PC-9 (cell line): Measurements from ENCODE around the gene CTU1. TPM values are rescaled to one million over a fixed set of nuclear protein-coding genes. Genes with fewer than 3 reads are reported as not detected.

Experiments
- BruUV-seq: library from RNA; stranded (reverse); fragments of 400-500 nt; replicated peaks from 2 replicates; lab custom pipeline; 2021; lab: Mats Ljungman, UMichigan
- CTCF ChIA-PET: fragments of 300-600 bp; sonication (Branson Sonifier 250); formaldehyde crosslinking; loops from one replicate; lab custom pipeline; 2022; ENCODE audit warnings: antibody characterized with exemption; lab: Charles Lee
- POLR2A ChIA-PET: fragments of 300-600 bp; sonication (Branson Sonifier 250); formaldehyde crosslinking; loops from one replicate; lab custom pipeline; 2022; ENCODE audit warnings: antibody characterized with exemption; ENCODE audit not compliant: unreplicated experiment; lab: Charles Lee
- DNase-seq, 2 experiments: peaks; one replicate each; pipeline versions ENCODE4 v3.0.0 to v3.0.0-alpha.2; 2015 to 2022; ENCODE audit warnings: mixed read lengths in 1 of 2
- H2AFZ ChIP-seq: fragments of 200-600 bp; sonication (generic); 2 replicates; pipeline ENCODE4 v1.8.1; 2017; ENCODE audit warnings: antibody characterized with exemption
- H3F3A ChIP-seq: fragments of 200-600 bp; sonication (generic); 2 replicates; pipeline ENCODE4 v1.8.1; 2017; ENCODE audit warnings: antibody characterized with exemption, mild to moderate bottlenecking, low read depth; ENCODE audit not compliant: insufficient read depth
- H3K27ac ChIP-seq: fragments of 200-600 bp; sonication (generic); 2 replicates; pipeline ENCODE4 v1.6.1; 2016; ENCODE audit warnings: mixed run types
- H3K27me3 ChIP-seq: fragments of 200-600 bp; sonication (generic); 2 replicates; pipeline ENCODE4 v1.6.1; 2016; ENCODE audit warnings: low read depth, mixed run types; ENCODE audit not compliant: insufficient read depth
- H3K36me3 ChIP-seq: fragments of 200-600 bp; sonication (generic); 2 replicates; pipeline ENCODE4 v1.6.1; 2016; ENCODE audit warnings: low read depth, mixed run types
- H3K4me1 ChIP-seq: fragments of 200-600 bp; sonication (generic); replicated peaks from 2 replicates; pipeline ENCODE4 v1.6.1; 2016; ENCODE audit warnings: mixed run types; ENCODE audit not compliant: insufficient read depth
- H3K4me2 ChIP-seq: fragments of 200-600 bp; sonication (generic); 2 replicates; pipeline ENCODE4 v1.6.1; 2017; ENCODE audit warnings: mixed run types
- H3K4me3 ChIP-seq: fragments of 200-600 bp; sonication (generic); 2 replicates; pipeline ENCODE4 v1.6.1; 2016; ENCODE audit warnings: mixed run types
- H3K79me2 ChIP-seq: fragments of 200-600 bp; sonication (generic); 2 replicates; pipeline ENCODE4 v1.6.1; 2017; ENCODE audit warnings: low read depth, mixed run types
- H3K9me2 ChIP-seq: fragments of 200-600 bp; sonication (generic); 2 replicates; pipeline ENCODE4 v1.8.1; 2017; ENCODE audit warnings: mild to moderate bottlenecking; ENCODE audit not compliant: insufficient read depth
- H3K9me3 ChIP-seq: fragments of 200-600 bp; sonication (generic); 2 replicates; pipeline ENCODE4 v1.8.1; 2016; ENCODE audit warnings: low read depth; ENCODE audit not compliant: insufficient read depth
- H4K20me1 ChIP-seq: fragments of 200-600 bp; sonication (generic); 2 replicates; pipeline ENCODE4 v1.8.1; 2017; ENCODE audit not compliant: insufficient read depth
- CTCF ChIP-seq: fragments of 200-600 bp; sonication (generic); conservative IDR thresholded peaks from 2 replicates; pipeline ENCODE4 v1.6.1; 2017; ENCODE audit warnings: mixed run types, antibody characterized with exemption, mild to moderate bottlenecking, moderate library complexity
- EZH2 ChIP-seq: fragments of 200-600 bp; sonication (generic); IDR thresholded peaks from 2 replicates; pipeline ENCODE4 v1.8.0; 2017; ENCODE audit warnings: antibody characterized with exemption, low read depth
- intact Hi-C: fragments of 100-400 bp; cut with micrococcal nuclease; formaldehyde crosslinking; loops from one replicate; pipeline ENCODE4 v1.10.0; 2022; ENCODE audit not compliant: unreplicated experiment
- total RNA-seq: library from RNA; stranded (reverse); gene quantifications from 2 replicates; pipeline ENCODE4 v1.2.3, GENCODE V29; 2021

The CTU1 gene
- total RNA-seq, 1 experiment from 2014 or later, result 7.2 TPM

- H4K20me1 ChIP-seq, result no peaks in the 10 kb centered on the region
- H2AFZ ChIP-seq, result no peak overlapping the region
- H3K4me2 ChIP-seq, result no peak overlapping the region
- H3K79me2 ChIP-seq, result no peaks in the 10 kb centered on the region
- TF ChIP-seq EZH2 (no peak), CTCF (no peak)
- no peak for DNase-seq
- intact Hi-C loops, result no loop called here
- no peak overlapping the region for H3K4me3 ChIP-seq
- CTCF ChIA-PET, result no interaction called here
- no peaks in the 10 kb centered on the region for H3K9me3 ChIP-seq
- no peaks in the 10 kb centered on the region for H3K9me2 ChIP-seq
- 0 out of 2 replicates have a peak, but pooled peaks cover 7% of the 10 kb centered on the region for H3K4me1 ChIP-seq
- no peaks in the 10 kb centered on the region for H3K36me3 ChIP-seq
- H3K27me3 ChIP-seq, result peaks cover 23% of the 10 kb centered on the region
- POLR2A ChIA-PET, result no interaction called here
- no peaks in the 10 kb centered on the region; the same call in 1 of the 2 replicates for H3F3A ChIP-seq
- BruUV-seq, result no TSS peak
- H3K27ac ChIP-seq, result no peak overlapping the region
Measured at GRCh38 chr19:51086153-51086850, 21.9 kb downstream of the CTU1 start.

GRCh38 chr19:51084505-51084904 lies 23.7 kb downstream of the CTU1 start:
- Histone ChIP-seq H3K9me3 (no peaks in the 10 kb centered on the region), H4K20me1 (no peaks in the 10 kb centered on the region), H3F3A (no peaks in the 10 kb centered on the region), H3K4me2 (no peak overlapping the region), H3K27ac (no peak overlapping the region), H2AFZ (no peak overlapping the region), H3K27me3 (peaks cover 33% of the 10 kb centered on the region), H3K9me2 (no peaks in the 10 kb centered on the region), H3K36me3 (no peaks in the 10 kb centered on the region), H3K79me2 (no peaks in the 10 kb centered on the region), H3K4me1 (no peaks in the 10 kb centered on the region), H3K4me3 (no peak overlapping the region)
- intact Hi-C loops, result no loop called here
- CTCF ChIA-PET, result no interaction called here
- DNase-seq, result no peak
- no peak for TF ChIP-seq EZH2
- no peak for TF ChIP-seq CTCF
- no TSS peak for BruUV-seq
- POLR2A ChIA-PET, result no interaction called here

GRCh38 chr19:51083783-51084182 lies 24.4 kb downstream of the CTU1 start:
- Histone ChIP-seq H3F3A (no peaks in the 10 kb centered on the region), H3K4me3 (no peak overlapping the region), H3K4me1 (no peaks in the 10 kb centered on the region), H3K4me2 (no peak overlapping the region), H2AFZ (no peak overlapping the region), H3K36me3 (no peaks in the 10 kb centered on the region), H3K9me3 (no peaks in the 10 kb centered on the region), H3K27ac (no peak overlapping the region), H3K9me2 (no peaks in the 10 kb centered on the region), H3K27me3 (peaks cover 33% of the 10 kb centered on the region), H4K20me1 (no peaks in the 10 kb centered on the region), H3K79me2 (no peaks in the 10 kb centered on the region)
- no TSS peak for BruUV-seq
- CTCF ChIA-PET, result no interaction called here
- TF ChIP-seq EZH2 (no peak), CTCF (no peak)
- intact Hi-C loops, result no loop called here
- DNase-seq, result no peak
- POLR2A ChIA-PET, result no interaction called here
